GM18861 (cell line): ENCODE results near the gene SIGLEC1.

Experiments
- ATAC-seq: cut with Tn5 transposase; IDR thresholded peaks from one replicate; pipeline ENCODE4 v1.9.1; 2021; ENCODE audit not compliant: unreplicated experiment

The SIGLEC1 gene

DNA sequence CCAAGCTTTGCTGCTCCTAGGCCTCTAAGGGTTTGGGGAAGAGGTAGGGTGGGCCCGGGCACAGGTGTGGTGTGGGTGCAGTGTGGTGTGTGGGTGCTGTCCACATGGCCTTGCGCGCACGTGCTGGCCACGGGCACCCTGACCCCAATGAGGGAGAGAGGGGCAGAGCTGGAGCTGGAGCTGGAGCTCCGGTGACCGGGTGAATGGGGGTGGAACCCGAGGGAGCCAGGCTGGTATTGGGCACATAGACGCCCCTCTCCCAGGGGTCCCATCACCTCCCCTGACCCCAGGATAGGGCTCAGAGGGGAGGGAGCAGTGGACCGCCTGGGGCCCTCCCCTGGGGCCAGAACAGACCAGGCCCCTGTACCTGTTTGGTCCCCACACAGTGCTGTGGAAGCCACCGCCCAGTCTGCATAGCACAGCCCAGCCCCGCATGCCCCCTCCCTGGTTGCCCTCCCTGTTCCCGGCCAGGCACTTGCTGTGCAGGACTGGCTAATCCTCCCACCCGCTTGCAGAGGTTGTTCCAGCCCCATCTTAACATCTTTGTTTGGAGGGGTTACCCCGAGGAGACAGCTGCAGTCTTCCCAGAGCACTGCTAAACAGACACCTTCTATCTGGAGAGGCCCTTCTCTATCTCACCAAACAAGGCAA lies 31.6 kb downstream of the SIGLEC1 start:
- ATAC-seq = no peak

DNA sequence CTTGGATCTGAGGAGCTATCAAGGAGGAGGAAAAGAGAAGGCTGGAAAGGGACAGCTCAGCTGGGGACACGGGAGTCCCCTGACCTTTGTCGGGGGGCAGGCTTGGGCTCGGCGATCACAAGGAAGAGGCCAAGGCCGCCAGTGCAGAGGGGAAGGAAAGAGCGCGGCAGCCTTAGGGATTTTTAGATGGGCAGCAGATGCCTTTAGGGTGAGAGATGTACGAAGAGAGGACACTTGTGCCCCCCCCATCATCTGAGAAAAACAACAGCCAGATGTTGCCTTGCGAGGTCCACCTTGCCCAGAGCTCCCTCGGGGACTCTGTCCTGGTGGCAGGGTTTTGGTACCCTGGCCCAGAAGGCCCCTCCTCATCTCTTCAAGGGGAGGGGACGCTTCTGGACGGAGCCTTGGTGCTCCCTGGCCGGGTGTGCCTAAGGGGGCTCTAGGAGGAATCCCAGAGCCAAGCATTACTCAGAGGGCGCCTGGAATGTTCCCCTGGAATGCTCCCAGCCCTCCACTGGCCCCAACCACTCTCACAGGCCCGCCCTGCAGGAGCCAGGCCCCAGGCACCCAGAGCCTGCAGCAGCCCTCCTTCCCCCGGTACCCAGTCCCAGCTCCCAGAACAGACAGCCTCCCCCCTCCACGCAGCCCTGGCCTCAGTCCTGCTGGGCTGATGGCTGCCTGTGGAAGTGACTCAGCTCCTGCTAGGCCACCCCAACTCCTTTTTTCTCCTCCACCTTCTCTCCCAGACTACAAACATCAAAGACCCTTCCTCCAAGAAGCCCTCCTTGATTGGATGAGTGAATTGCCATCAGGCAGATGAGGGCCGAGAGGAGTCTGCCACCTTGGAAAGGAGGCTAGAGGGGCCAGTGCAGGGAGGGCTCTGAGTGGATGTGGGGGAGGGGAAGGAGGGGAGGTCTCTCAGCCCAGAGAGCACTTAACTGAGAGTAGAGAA lies 32.4 kb downstream of the SIGLEC1 start:
- ATAC-seq = no peak

DNA sequence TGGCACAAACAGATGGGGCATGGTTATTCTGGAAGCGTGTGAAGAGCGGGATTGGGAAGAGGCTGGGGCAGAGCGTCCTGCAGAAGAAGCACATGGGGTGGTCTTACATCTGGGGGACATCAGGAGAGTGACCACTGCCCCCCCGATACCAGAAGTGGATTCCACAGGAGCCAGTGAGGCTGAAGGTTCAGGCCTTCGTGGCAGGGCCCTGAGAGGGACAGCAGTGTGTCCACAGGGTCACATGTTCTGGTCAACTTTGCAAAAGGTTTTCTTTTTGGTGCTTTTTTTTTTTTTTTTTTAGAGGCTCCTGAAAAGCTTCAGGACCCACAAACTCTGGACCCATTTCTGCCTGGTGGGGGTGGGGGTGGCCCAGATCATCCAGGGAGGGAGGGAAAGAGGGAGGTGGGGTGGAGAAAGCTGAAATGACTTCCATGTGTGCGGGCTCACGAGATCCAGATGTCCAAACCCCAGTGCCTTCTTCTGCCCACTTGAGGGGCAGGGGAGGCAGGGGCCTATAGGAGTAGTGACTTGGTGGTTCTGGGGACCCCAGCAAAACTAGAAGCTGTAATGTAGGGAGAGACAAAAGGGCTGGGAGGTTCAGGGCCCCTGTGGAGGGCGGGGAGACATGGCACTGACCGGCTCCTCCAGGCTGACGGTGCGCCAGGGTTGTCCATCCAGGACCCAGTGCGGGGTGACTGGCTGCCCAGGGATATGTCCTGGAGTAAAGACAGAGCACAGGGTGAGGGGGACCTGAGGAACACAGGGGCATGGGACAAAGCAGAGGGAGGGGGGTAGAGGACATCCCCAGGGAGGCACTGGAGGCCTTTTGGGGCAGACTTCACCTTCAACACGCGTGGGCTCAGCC lies 33.3 kb downstream of the SIGLEC1 start:
- no peak for ATAC-seq

DNA sequence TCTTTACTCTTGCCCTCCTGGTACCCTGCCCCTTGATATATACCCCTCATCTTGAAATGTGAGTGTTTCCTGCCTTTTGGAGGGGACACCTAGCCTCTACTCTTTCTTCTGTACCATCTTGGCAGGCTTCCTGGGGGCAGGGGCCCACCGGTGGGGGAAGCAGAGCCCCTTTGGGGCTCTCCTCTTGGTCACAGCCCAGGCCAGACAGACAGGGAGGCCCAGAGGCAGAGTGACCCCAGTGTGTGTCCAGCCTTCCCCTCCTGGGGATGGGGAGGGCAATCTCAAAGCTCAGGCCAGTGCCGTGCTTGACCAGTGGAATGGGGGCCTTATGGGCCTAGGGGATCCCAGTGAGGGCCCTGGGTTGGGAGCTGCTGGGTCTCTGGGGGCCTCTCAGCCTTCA lies 34.2 kb downstream of the SIGLEC1 start:
- no peak for ATAC-seq

DNA sequence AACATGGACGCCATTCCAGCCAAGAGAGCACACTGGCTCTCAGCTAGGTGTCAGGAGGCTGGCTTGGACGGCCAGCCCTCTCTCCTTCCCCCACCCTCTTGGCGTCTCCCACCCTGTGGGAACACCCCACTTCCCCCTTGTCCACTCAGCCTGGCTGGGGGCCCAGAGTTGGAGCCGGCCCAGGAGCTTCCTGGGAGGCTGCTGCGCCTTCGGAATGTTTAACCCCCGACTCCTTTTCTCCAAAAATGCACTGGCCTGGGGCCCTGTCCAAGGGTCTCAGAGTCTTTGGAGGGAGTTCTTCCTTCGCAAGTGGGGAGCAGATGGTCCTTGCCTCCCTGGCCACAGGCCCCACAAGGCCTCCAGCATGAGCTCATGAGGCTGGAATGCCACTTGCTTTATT lies 34.7 kb downstream of the SIGLEC1 start:
- no peak for ATAC-seq

DNA sequence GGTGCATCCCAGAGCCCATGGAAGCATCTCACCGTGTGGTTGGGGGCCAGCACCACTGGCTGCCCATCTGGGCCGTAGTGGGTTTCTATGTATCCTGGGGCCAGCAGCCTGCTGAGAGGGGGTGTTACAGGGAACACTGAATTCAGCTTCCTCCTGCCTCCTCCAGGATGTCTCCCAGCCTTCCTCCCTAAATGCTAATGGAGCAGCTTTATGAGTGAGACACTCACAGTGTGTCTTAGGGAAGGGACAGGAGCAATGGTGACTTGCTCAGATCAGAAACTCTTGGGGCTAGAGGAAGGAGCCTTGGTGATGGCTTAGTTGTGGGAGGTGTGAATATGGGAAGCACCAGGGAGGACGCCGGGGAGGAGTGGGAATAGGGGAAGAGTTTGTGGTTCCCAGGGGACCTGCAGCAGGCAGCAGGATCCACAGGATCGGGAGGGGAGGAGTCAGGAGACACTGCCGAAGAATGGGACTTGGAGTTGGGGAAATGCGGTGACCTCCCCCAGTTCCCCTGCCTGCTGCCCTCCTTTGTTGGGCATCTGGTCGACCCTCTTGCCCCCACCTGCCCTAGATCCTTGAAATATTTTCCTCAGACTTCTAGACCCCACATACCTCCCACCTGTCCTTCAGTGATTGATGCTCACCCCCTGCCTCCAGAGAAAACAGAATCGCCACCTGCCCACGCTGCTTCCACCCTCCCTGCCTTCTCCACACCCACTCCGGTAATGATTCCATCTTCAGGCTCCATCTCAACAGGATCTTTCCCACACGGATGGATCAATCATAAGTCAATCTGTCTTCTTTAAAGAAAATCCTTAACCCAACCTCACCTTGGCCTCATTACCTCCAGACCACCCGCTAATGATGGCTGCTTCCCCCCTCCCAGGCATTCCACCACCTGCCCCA lies 37.2 kb downstream of the SIGLEC1 start:
- no peak for ATAC-seq

DNA sequence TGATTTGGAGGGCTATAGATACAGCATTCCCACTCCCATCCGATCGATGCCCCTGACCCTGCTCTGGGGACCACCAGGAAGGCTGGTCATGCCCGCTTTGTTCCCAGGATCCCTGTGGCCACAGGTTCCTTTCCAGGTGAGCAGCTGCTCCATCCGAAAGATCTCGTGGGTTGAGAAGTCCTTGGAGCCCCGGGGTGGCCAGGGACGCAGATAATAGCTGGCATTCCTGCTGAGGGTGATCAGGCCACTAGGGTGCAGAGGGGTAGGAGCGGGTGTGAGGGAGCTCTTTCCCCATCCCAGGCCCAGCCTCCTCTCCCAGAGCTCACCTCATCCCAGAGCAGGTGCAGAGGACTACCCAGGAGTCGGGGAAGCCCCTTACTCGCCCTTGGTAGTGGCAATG lies 38.0 kb downstream of the SIGLEC1 start:
- no peak for ATAC-seq

DNA sequence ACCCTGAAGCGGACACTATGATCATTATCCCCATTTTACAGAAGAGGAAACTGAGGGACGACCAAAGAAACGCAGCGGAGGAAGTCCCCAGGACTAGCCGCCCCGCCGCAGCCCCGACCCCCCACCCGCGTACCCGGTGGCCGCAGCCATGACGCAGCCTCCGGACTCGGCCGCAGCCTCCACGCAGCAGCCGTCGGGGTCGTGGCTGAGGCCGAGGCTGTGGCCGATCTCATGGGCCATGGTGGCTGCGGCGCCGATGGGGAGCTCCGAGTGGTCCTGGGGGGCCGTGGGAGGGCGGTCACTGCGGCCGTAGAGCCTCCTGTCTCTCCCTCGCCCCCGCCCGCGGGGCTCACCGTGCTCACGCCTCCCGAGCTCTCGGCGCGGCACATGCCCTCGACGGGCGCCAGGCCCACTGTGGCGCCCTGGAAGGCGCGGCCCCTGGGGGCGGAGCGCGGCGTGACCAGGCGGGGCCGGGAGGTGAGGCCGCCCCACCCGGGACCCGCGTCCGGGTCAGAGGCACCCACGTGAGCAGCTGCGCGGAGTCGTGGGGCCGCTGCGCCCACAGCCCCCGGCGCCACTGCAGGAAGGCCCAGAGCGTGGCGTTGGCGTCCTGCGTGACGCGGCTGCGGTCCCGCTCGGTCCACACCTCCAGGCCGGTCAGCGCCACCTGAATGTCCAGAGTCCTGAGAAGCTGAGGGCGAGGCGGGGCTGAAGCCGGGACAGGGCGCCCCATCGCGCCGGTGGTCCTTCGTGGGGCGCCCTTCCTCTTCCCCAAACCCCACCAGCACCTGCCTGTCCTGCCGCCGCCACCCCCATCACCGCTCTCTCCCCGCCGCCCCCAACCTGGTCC lies 39.0 kb downstream of the SIGLEC1 start:
- no peak for ATAC-seq

DNA sequence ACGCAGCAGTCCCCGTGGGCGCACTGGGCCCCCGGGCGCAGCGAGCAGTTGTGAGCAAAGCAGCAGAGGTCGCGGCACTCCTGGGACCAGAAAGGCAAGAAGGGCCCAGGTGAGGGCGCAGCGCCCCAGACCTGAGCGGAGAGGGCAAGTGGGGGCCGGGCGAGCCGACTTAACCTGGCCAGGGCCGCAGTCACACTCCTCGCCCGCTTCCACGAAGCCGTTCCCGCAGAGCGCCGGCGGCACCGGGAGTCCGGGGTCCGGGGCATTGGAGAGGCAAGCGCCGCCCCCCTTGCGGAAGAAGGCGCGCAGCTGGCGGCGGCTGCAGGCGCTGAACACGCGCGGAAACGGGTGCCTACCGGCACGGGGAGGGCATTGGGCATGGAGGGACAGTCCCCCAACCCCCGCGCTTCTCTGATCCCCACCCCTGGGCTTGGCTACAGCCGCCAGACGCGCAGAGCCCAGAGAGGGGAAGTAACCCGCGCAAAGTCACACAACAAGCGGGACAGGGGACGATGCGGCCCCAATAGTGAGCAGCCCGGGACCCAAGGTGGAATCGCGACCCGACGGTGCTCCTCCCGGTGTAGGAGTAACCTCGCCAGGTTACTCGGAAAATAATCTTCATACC lies 39.7 kb downstream of the SIGLEC1 start:
- no peak for ATAC-seq

DNA sequence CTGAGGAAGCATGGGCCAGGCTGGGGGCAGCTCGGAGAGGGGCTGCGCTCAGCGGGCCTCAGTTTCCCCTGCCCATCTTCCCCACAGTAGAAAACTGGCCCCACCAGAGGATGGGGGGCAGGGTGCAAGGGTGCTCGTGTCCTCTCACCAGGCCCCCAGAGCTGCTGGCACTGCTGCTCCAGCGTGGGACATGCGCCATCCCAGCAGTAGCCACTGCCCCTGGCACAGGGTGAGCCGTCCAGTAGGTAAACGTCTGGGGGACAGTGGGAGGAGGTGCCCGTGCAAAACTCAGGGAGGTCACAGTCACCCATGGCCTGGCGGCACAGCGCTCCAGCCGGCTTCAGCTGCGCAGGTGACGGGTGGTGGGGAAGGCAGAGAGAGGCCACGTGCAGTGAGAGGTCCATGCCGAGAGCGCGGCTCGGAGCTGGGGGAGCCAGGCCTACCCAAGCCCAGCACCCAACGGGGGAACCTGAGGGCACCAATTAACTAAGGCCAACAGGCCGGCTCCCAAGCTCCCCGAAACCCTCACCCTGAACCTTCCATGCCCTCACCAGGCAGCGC lies 40.3 kb downstream of the SIGLEC1 start:
- no peak for ATAC-seq

DNA sequence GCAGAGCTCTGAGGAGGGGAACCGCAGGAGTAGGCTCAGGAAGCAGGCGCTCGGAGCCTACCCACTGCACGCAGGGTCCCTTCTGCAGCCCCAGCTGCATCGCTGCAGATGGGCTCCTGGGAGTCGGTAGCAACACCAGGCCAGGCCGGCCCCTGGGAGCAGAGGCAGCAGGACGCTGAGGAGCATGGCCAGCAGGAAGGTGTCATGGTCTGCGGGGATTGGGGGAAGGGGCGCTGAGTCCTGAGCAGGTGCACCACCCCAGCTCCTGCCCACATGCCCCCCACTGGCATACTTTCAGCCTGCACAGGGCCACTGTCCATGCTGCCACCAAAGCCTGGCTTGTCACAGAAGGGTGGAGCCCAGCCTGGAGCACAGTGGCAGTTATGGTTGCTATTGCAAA lies 41.5 kb downstream of the SIGLEC1 start:
- no peak for ATAC-seq

DNA sequence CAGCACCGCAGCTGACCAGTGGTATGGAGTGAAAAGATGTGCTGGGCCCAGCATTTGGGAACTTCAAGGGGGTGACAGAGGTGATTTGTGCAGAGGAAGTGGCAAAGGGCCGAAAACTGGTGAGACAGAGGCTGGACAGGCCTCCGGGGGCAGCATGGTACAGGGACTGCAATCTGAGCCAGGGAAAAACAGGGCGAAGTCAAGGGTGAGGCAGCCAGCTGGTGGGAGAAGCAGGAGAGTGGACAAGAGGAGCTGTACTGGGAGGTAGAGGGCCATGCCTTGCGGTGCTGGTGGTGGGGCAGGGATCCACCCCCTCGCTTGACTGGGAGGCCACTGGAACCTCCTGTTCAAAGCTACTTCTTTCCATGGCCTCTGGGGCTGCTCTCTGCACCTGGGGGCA lies 41.9 kb downstream of the SIGLEC1 start:
- ATAC-seq = no peak

DNA sequence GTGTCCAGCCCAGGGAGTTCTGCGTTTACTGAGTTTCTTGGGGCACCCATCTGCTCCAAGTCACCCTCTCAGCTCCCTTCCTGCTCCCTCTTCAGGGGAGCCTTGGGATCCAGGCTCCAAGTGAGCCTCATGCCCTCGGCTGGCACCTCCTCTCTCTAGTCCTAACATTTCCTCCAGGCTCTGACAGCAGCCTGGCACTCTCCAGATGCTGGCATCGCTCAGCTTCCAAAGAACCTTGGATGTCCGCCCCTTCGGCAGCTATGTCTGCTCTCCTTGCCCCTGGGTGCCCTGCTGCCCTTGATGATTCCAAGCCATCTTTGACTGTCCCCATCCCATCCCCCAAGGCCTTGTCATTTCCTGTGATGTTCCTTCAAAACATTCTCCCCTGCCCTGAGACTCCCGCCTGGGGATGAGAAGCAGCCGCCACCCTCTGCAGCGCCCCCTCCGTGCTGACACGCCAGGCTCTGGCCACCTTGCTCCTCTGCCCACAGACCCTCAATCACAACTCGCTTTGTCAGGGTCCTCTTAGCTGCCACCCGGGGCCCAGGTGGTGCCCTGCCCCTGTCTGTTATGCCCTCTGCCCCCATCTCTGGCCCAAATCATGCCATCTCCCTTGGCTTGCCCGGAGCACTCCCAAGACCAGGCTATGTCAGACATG lies 42.6 kb downstream of the SIGLEC1 start:
- ATAC-seq = no peak

DNA sequence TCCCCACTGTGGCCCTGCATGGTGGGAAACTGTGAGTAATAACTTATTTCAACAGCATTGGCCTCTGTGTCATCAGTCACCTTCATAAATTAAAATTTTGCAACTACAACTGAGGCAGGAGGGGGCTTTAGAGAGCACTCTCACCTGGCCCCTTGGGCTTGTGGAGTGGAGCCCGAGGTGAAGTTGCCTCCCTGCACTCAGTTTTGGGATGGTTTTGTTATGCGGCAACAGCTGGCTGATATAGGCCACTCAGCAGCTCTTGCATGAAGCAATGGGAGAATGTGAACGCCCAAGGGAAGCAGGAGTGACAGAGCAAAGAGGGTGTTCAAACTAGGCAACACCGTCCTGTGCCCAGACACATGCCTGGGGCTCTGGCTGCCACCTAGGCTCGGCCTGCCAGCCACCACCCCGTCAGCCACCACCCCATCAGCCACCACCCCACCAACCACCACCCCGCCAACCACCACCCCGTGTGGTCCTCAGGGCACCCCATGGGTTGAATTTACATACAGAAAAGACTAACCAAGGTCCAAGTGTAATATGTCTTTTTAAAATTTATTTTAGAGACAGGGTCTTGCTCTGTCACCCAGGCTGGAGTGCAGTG lies 44.9 kb downstream of the SIGLEC1 start:
- ATAC-seq = no peak

DNA sequence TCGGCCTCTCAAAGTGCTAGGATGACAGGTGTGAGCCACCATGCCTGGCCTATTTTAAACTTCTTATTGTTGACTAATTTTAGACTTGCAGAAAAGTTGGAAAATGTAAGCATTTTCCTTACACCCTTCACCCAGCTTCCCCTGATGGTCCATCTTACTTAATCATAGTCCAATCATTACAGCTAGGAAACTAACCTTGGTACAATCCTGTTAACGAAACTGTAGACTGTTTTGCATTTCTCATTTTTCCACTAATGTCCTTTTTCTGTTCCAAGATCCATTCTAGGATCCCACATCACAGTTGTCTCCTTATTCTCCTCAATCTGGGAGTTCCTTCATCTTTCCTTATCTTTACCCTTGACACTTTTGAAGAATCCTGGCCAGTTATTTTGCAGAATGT lies 48.5 kb downstream of the SIGLEC1 start:
- no peak for ATAC-seq

DNA sequence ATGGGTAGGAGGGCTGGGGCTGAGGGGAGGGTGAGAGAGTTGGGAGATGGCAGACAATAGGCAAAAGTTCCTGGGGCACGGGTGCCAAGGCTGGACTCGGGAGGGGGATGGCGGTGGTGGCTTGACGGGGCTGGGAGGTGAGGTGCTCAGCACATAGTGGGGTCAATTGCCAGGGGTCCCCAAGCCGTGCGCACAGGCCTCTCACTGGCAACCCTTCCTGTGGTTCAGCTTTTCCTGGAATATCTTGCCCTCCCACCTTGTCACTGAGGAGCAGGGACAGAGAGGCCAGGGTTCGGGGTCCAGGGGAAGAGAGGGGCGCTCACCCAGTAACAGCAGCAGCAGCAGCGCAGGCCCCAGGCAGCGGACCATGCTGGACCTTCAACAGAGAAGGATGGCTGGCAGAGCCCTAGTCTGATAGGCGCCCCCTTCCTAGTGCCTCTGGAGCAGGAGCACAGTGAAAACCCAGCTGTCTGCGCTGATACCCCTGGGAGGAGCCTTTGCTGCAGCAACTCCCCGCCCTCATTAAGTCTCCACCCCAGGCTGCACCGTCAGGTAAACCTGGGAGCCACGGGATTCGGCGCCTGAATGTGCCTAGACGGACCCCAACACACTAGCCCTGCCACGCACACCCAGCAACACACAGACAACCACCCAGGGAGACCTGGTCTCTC lies 49.2 kb downstream of the SIGLEC1 start, which contains the start of gene GFRA4:
TSS of gene GFRA4 (minus strand) at position 369 of the 671 bp plus-strand sequence. CDS start at position 369, 0 bp downstream.
- ATAC-seq = no peak
